GM19372 (cell line): Measurements from ENCODE around the gene ABLIM2.

Experiments used
- ATAC-seq: cut with Tn5 transposase; IDR thresholded peaks from one replicate; pipeline ENCODE4 v1.9.1; 2021; ENCODE audit warnings: mild to moderate bottlenecking, low read depth, moderate library complexity; ENCODE audit not compliant: unreplicated experiment

The ABLIM2 gene

GRCh38 chr4:8013976-8014726 lies 144.5 kb downstream of the ABLIM2 start:
- no peak for ATAC-seq

GRCh38 chr4:8012517-8012916 lies 146.1 kb downstream of the ABLIM2 start:
- ATAC-seq, result no peak

GRCh38 chr4:8010618-8011017 lies 148.0 kb downstream of the ABLIM2 start:
- no peak for ATAC-seq

- ATAC-seq, result no peak
Observed at GRCh38 chr4:8009710-8010511, 148.7 kb downstream of the ABLIM2 start.

DNA sequence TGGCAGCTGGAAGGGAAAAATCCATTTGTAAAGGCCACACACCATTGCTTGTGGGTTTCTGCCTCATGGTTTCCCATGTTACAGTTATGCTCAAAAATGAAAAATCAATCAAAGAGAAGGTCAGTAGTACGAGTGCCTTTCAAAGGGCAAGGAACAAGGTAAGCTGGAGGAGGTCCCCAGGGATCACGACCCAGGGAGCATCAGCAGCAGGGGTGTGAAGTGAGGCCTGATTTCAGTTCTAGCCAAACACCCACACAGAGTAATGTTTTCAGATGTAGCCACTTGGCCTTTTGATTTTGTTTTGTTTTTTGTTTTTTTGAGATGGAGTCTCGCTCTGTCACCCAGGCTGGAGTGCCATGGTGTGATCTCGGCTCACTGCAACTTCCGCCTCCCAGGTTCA lies 149.5 kb downstream of the ABLIM2 start:
- no peak for ATAC-seq

DNA sequence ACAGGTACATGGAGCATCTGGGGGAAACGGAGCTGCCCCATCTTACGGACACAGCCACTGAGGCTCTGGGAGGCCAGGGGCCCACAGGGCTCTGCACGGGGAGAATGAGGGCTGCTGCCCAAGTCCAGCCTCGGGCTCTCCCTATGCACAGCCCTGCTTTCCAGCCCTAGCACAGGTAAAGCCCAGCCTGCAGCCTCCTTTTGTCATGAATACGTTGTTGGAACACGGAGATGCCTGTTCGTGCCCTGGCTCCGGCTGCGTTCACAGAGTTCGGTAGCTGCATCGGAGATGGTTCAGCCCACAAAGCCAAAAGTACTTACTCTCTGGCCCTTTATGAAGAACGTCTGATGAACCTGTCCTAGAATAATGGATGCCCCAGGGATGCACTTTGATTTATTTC lies 150.2 kb downstream of the ABLIM2 start:
- no peak for ATAC-seq

- no peak for ATAC-seq
Observed at GRCh38 chr4:8007581-8007980, 151.0 kb downstream of the ABLIM2 start.

- no peak for ATAC-seq
Observed at GRCh38 chr4:8006471-8006870, 152.1 kb downstream of the ABLIM2 start.

- ATAC-seq, result no peak
Observed at GRCh38 chr4:8005814-8006215, 152.8 kb downstream of the ABLIM2 start.

GRCh38 chr4:8005033-8005808 lies 153.4 kb downstream of the ABLIM2 start:
- ATAC-seq, result no peak

DNA sequence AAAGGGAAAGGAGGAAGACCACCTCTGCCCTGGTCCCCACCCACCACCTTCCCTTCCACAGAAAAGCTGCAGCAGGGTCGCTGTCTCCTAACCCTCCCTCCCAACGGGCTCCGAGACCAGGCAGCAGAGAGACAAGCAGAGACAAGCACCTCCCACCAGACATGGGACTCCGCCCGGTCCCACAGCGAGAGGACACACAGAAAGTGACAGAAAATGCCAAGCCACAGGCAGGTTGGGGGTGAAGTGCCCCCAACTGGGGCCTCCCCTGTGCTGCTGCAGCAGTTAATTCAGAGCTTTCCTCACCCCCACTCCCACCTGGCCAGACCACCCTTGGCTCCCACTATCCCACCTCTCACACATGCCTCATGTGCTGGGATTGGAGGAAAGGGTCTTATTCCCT lies 154.5 kb downstream of the ABLIM2 start:
- ATAC-seq, result no peak

DNA sequence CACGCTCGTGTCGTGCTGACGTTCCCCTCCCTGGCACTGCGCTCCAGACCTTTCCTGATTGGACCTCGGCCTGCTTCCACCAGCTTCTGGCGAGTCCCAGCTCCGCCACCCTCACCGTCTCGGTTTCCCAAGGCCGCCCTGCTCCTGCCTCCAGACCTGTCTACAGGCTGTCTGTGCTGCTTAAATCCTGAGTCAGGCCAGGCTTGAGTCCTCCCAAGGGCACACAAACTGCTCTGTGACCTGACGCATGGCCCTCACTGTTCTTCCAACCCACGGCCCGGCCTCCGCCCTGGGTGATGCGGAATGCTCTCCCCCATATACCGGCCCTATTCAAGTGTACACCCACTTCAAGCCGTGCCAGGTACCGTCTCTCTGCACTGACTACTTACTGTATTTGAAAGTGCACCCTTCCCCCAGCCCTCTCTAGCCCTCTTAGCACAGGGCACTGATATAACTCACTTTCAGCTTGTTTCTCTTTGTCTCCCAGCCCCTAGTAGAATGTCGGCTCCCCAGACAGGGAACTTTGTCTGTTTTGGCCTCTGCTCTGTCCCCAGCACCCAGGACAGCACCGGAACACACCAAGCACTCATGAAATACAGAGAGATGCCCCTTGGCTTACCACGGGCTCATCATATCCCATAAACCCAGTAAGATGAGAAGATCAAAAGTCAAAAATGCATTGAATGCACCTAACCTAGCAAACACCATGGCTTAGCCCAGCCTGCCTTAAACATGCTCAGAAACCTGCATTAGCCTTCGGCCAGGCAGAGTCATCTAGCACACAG lies 155.9 kb downstream of the ABLIM2 start:
- ATAC-seq, result no peak

DNA sequence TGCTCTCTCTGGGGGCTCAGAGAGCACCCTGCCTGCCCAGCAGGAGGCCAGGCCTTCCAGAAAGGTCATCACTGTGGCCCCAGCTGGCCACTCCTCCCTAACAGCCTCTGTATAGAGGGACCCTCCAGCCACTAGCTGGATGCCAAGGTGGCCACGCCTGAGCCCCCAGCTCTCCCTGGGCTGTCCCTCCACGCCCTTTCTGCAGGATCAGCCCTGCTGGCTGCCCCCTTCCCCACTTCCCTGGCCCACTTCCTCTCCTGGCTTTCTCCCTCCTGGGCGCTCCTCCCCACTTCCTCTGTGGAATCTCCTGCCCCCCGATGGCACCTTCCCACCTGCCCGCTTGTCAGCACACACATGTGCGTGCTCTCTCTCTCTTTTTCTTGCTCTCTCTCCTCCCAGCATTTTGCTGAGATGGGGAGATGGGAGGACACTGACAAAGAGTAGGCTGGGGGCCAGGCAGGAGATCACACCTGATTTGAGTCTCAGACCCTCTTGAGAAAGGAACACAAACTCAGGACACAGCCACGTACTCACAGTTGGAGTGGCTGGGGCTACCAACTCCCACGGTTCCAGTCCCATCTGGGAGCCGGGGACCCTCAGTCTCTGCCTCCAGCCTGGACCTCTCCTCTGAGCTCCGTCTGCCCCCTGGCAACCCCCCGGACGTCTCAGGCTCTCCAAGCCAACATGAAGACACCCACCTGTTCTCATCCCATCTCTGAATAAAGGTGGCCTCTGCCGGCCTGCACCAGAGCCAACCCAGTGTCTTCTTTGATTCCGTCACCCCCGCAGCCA lies 156.9 kb downstream of the ABLIM2 start:
- ATAC-seq, result no peak

GRCh38 chr4:8000721-8001491 lies 157.7 kb downstream of the ABLIM2 start:
- ATAC-seq, result no peak

DNA sequence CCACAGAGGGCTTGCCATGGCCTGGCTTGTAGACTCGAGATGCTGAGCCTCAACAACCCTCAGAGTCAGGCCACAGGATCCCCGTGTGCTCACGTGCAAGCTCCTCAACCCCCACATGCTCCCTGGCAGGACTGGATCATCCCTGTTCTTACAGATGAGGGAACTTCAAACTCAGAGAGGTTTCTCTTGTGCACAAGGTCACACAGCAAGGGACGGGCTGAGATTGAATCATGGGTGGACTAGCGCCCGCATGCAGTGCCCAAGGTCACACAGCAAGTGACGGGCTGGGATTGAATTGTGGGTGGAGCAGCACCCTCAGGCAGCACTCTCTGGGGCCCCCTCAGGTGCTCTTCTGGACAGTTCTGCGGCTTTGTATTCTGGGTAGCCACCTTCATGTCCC lies 158.4 kb downstream of the ABLIM2 start:
- no peak for ATAC-seq

GRCh38 chr4:7999695-8000094 lies 158.9 kb downstream of the ABLIM2 start:
- ATAC-seq, result no peak

DNA sequence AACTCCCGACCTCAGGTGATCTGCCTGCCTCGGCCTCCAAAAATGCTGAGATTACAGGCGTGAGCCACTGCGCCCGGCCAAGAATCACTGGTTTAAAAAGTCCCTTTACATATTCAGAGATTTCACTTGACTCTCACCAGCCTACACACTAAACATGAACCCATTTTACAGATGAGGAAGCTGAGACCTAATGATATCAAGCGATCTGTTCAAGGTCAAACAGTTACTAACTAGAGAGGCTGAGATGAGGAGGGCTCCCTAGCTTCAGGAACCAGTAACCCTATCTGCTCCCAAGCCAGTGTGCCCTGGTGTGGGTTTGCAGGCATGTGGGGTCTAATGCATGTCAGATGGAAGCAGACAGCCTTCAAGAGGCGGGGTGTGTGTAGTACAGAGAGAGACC lies 159.3 kb downstream of the ABLIM2 start:
- no peak for ATAC-seq

- ATAC-seq, result no peak
Observed at GRCh38 chr4:7998447-7998846, 160.2 kb downstream of the ABLIM2 start.

DNA sequence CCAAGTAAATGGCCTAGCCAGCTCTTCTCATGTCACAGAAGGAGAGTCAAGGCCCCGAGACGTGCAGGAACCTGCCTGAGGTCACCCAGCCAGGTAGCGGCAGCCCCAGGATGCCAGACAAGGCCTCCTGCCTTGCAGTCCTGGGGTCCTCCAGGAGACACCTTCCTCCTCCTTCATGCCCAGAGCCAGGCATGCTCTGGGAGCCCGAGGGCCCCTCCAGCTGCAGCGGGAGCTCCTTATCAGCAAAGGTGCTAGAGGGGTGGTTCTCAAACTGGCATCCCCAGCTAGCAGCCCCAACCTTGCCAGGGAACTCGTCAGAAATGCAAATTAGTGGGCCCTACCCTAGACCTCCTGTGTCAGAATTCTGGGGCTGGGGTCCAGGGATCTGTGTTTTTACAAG lies 162.7 kb downstream of the ABLIM2 start:
- no peak for ATAC-seq
